Right lobe of liver (tissue), 6 donors: Measurements from ENCODE around the gene SLC10A7. TPM values are rescaled to one million over a fixed set of nuclear protein-coding genes. Genes with fewer than 3 reads are reported as not detected.

ENCODE experiments used
- ATAC-seq, 4 donors: fragments of 200-7000 bp; cut with Tn5 transposase; one replicate each; pipeline ENCODE4 v1.9.1; 2020; ENCODE audit warnings: mild to moderate bottlenecking in 4 of 4, moderate library complexity in 4 of 4
- DNase-seq, 3 donors: peaks; one replicate each; pipeline ENCODE4 v3.0.0-alpha.2; 2020
- H3K27ac ChIP-seq, 3 donors: fragments of 200-600 bp; one replicate each; pipeline ENCODE4 v1.8.0; 2022
- H3K27me3 ChIP-seq, 2 donors: fragments of 200-600 bp; one replicate each; pipeline ENCODE4 v1.8.0; 2022
- H3K36me3 ChIP-seq, 4 donors: fragments of 200-600 bp; sonication (generic) in 1 of 4; one replicate each; pipeline versions ENCODE4 v1.5.1 to v1.8.0; 2017 to 2022; ENCODE audit warnings: control low read depth in 1 of 4
- H3K4me1 ChIP-seq, 4 donors: fragments of 200-600 bp; sonication (generic) in 1 of 4; one replicate each; pipeline versions ENCODE4 v1.5.1 to v1.8.0; 2017 to 2022; ENCODE audit warnings: control low read depth in 1 of 4
- H3K4me3 ChIP-seq, 3 donors: fragments of 200-600 bp; one replicate each; pipeline ENCODE4 v1.8.0; 2022
- H3K9me3 ChIP-seq, 4 donors: fragments of 200-600 bp; sonication (generic) in 1 of 4; one replicate each; pipeline versions ENCODE4 v1.5.1 to v1.8.0; 2017 to 2022; ENCODE audit warnings: control low read depth in 1 of 4
- POLR2A ChIP-seq: fragments of 450-650 bp; IDR thresholded peaks from one replicate; pipeline ENCODE4 v1.6.1; 2017; ENCODE audit warnings: antibody characterized with exemption, mild to moderate bottlenecking
- WGBS: methylation state at CpG from one replicate; pipeline ENCODE4 v1.1.6; 2018; ENCODE audit warnings: low coverage, low lambda C conversion rate; ENCODE audit not compliant: insufficient coverage; ENCODE audit errors: missing lambda C conversion rate; 5-methylcytosine and 5-hydroxymethylcytosine counted together
- intact Hi-C, 2 donors: fragments of 100-400 bp; cut with DNase I; formaldehyde crosslinking; loops; one replicate each; pipeline versions ENCODE4 v1.11.2 to v1.14.1; 2022
- total RNA-seq, 6 experiments: library from RNA; depleted of rRNA in 2 of 6; stranded (reverse); fragments of >200 nt in 2 of 6; fragmentation: NEBNext Ultra II Directional in 3 of 6; extraction: Animal tissue kit (Norgen Biotek cat#: 25700) in 3 of 6; gene quantifications; one replicate each; pipeline versions ENCODE4 v1.1.0 to v1.2.4, GENCODE V29; 2016 to 2023
- TF ChIP-seq, protein P1 (sequence below), 4 donors: fragments of 200-600 bp in 3 of 4; fragments of 450-650 bp in 1 of 4; IDR thresholded peaks; one replicate each; pipeline versions ENCODE4 v1.5.1 to v1.8.0; 2016 to 2022; ENCODE audit warnings: antibody characterized with exemption in 4 of 4, mild to moderate bottlenecking in 2 of 4
- donor health status: DM: no; HTN: yes; CAD: no.
- donor health status: DM: no; HTN: no; CAD: no.
- donor health status: DM: no; HTN: no; CAD: no.
- donor health status: DM: no; HTN: yes; CAD: no.
- donor health status: DM: no; HTN: yes; CAD: no.

Gene SLC10A7
- total RNA-seq, 6 experiments from 2014 or later, result 6.3 to 13.5 (median 9.5) TPM

DNA sequence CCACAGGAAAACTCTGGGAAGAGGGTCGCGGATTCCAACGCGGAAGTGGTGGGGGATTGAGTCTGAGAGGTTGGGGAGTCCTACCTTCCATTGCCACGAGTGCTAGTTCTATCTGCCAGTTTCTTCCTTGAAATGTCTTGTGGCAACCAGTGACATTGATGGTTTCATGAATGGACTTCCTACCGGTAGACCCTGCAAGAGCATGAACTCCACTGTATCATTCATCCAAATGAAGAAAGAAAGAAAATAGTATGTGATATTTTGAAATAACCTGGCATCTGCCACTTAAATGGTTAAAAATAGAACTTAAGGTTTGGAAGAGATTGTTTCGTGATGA, 1.1 kb upstream of the SLC10A7 start:
- Histone ChIP-seq H3K36me3 (no peaks in the 10 kb centered on the region), H3K4me1 (peaks cover 0 to 10% (median 4%) of the 10 kb centered on the region in 4 donors), H3K4me3 (peak overlapping the region; percentile 68 to 88 (median 82)), H3K27me3 (no peaks in the 10 kb centered on the region), H3K9me3 (no peaks in the 10 kb centered on the region), H3K27ac (peak overlapping the region in 2 of 3 donors; percentile 83 to 89)
- no peak for DNase-seq
- under 1% methylated on average over 7 of the region's 7 CpGs for WGBS
- peak in 3 of 4 donors; percentile 6 to 12 (median 7) for ATAC-seq
- intact Hi-C loops, result no loop called here
- TF ChIP-seq POLR2A, result no peak
- TF ChIP-seq, protein P1, sequence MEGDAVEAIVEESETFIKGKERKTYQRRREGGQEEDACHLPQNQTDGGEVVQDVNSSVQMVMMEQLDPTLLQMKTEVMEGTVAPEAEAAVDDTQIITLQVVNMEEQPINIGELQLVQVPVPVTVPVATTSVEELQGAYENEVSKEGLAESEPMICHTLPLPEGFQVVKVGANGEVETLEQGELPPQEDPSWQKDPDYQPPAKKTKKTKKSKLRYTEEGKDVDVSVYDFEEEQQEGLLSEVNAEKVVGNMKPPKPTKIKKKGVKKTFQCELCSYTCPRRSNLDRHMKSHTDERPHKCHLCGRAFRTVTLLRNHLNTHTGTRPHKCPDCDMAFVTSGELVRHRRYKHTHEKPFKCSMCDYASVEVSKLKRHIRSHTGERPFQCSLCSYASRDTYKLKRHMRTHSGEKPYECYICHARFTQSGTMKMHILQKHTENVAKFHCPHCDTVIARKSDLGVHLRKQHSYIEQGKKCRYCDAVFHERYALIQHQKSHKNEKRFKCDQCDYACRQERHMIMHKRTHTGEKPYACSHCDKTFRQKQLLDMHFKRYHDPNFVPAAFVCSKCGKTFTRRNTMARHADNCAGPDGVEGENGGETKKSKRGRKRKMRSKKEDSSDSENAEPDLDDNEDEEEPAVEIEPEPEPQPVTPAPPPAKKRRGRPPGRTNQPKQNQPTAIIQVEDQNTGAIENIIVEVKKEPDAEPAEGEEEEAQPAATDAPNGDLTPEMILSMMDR (IDR thresholded peaks at IDR 0.05), result no peak

- H3K4me1 ChIP-seq, result peaks cover 0 to 10% (median 4%) of the 10 kb centered on the region in 4 donors
- no peaks in the 10 kb centered on the region for H3K9me3 ChIP-seq
- H3K4me3 ChIP-seq, result peak overlapping the region; percentile 68 to 88 (median 82)
- ATAC-seq, result peak; percentile 94 to 96 (median 95)
- H3K27me3 ChIP-seq, result no peaks in the 10 kb centered on the region
- intact Hi-C loops, result no loop called here
- TF ChIP-seq POLR2A, result peak; percentile 79
- TF ChIP-seq, protein P1 (IDR thresholded peaks at IDR 0.05), result no peak
- peak; percentile 90 to 95 (median 94) for DNase-seq
- WGBS, result 0% methylated on average over 5 of the region's 62 CpGs
- no peaks in the 10 kb centered on the region for H3K36me3 ChIP-seq
- H3K27ac ChIP-seq, result peak overlapping the region; percentile 79 to 89 (median 83)
These were observed 543 bp upstream of the SLC10A7 start for GRCh38 chr4:146522098-146522868.

- H3K27me3 ChIP-seq, result no peaks in the 10 kb centered on the region
- peaks cover 0 to 10% (median 4%) of the 10 kb centered on the region in 4 donors for H3K4me1 ChIP-seq
- DNase-seq (peak in 2 of 3 donors; percentile 46 to 49), ATAC-seq (peak; percentile 61 to 77 (median 74))
- no peaks in the 10 kb centered on the region for H3K9me3 ChIP-seq
- intact Hi-C loops, result no loop called here
- under 1% methylated on average over 12 of the region's 12 CpGs for WGBS
- TF ChIP-seq POLR2A, result peak; percentile 73
- TF ChIP-seq, protein P1 (IDR thresholded peaks at IDR 0.05), result no peak
- peak overlapping the region; percentile 79 to 89 (median 83) for H3K27ac ChIP-seq
- peaks cover 0 to 2% (median 0%) of the 10 kb centered on the region in 4 donors for H3K36me3 ChIP-seq
- H3K4me3 ChIP-seq, result peak overlapping the region; percentile 68 to 88 (median 82)
These were observed 722 bp downstream of the SLC10A7 start for GRCh38 chr4:146520896-146521540.

DNA sequence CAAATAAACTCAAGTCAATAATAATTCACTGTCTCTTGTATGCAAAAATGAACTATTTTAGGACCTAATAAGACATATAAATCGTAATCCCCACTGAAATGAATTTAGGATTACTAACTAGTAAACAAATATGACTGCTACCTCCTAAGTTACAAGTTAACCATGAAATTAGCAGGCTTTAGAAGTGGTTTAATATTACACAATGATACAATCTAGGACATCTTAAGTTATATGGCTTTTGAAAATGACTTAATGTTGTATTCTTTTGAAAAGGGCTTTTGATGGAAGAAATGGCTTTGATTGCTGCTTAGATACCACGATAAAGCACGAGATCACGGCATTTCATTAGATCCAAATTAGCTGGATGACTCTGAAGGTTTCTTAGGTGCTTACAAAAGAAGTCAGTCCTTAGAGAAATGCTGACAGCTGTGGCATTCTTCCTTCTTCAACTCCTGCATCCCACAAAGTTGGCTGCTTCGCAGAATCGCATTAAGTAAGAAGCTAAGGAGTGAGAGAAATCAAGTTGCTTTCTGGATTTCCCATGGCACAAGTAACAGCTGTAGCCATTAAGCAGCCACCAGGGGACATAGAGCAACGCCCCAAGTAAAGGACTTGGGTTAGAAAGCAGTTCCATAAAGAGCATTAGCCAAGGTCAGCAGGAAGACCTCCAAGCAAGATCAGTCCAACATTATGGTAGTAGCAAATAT, 6.9 kb downstream of the SLC10A7 start:
- DNase-seq (no peak), ATAC-seq (no peak)
- intact Hi-C loops, result no loop called here
- TF ChIP-seq, protein P1 (IDR thresholded peaks at IDR 0.05), result no peak
- no peak for TF ChIP-seq POLR2A
- no peaks in the 10 kb centered on the region for H3K9me3 ChIP-seq
- H3K4me3 ChIP-seq, result no peak overlapping the region
- 90% methylated on average over 7 of the region's 7 CpGs for WGBS
- H3K27me3 ChIP-seq, result no peaks in the 10 kb centered on the region
- H3K4me1 ChIP-seq, result peaks cover 0 to 2% (median under 1%) of the 10 kb centered on the region in 4 donors
- H3K36me3 ChIP-seq, result peaks cover 0 to 4% (median 3%) of the 10 kb centered on the region in 4 donors
- no peak overlapping the region for H3K27ac ChIP-seq
